Breast epithelium (tissue), 3 donors: ENCODE measurements around the gene SACM1L.

ENCODE experiments used
- POLR2A ChIP-seq: fragments of 450-650 bp; IDR thresholded peaks from one replicate; pipeline ENCODE4 v1.6.1; 2016; ENCODE audit warnings: antibody characterized with exemption, mild to moderate bottlenecking, moderate library complexity
- POLR2AphosphoS5 ChIP-seq, 3 donors: sonication (generic); formaldehyde crosslinking; IDR thresholded peaks; one replicate each; pipeline ENCODE4 v1.6.1; 2017; ENCODE audit warnings: antibody characterized with exemption in 3 of 3
- TF ChIP-seq, protein P1 (sequence below), 3 donors: fragments of 450-650 bp; IDR thresholded peaks; one replicate each; pipeline ENCODE4 v1.5.1; 2016 to 2017; ENCODE audit warnings: antibody characterized with exemption in 3 of 3, mild to moderate bottlenecking in 3 of 3, moderate library complexity in 3 of 3

DNA sequence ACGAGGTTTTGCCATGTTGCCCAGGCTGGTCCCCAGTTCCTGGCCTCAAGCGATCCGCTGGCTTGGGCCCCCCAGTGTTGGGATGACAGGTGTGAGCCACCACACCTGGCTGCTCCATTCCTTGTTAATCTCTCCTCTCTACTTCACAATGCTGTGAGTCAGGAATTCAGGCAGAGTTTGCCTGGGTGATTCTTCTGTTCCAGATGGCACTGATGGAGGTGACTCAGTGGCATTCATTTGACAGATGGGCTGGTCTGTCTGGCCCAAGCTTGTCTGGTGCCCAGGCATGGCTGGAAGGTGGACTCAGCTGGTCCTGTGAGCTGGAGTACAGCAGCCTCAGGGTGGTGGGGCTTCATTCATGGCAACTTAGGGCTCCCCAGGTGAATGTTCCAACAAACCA is 63.9 kb downstream of the SACM1L start:
- TF ChIP-seq, protein P1, sequence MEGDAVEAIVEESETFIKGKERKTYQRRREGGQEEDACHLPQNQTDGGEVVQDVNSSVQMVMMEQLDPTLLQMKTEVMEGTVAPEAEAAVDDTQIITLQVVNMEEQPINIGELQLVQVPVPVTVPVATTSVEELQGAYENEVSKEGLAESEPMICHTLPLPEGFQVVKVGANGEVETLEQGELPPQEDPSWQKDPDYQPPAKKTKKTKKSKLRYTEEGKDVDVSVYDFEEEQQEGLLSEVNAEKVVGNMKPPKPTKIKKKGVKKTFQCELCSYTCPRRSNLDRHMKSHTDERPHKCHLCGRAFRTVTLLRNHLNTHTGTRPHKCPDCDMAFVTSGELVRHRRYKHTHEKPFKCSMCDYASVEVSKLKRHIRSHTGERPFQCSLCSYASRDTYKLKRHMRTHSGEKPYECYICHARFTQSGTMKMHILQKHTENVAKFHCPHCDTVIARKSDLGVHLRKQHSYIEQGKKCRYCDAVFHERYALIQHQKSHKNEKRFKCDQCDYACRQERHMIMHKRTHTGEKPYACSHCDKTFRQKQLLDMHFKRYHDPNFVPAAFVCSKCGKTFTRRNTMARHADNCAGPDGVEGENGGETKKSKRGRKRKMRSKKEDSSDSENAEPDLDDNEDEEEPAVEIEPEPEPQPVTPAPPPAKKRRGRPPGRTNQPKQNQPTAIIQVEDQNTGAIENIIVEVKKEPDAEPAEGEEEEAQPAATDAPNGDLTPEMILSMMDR (IDR thresholded peaks at IDR 0.05): no peak
- no peak for TF ChIP-seq POLR2A
- no peak for TF ChIP-seq POLR2AphosphoS5 (IDR thresholded peaks at IDR 0.05)
